ENCODE measurements around the gene WWOX. TPM values are rescaled to one million over a fixed set of nuclear protein-coding genes. Genes with fewer than 3 reads are reported as not detected.
A peak's percentile ranks its signal among the peaks of the same experiment; 100 is the strongest.

Gene WWOX
- total RNA-seq, 1 donor from 2014 or later = 18.6 TPM

GRCh38 chr16:78244131-78244895 is 144.9 kb downstream of the WWOX start:
- Mint-ChIP-seq H3K27ac (ENCODE audit: unreplicated experiment) (no peak overlapping the region), H3K4me3 (ENCODE audit: unreplicated experiment) (no peak overlapping the region), H3K36me3 (ENCODE audit: low read depth, unreplicated experiment) (no peaks in the 10 kb centered on the region), H3K27me3 (ENCODE audit: unreplicated experiment) (peaks cover 4% of the 10 kb centered on the region), H3K4me1 (ENCODE audit: unreplicated experiment) (peaks cover 10% of the 10 kb centered on the region), H3K9me3 (ENCODE audit: unreplicated experiment) (peaks cover 6% of the 10 kb centered on the region)
- TF ChIP-seq CTCF (IDR thresholded peaks at IDR 0.05; ENCODE audit: unreplicated experiment) = no peak
- DNase-seq (ENCODE audit: low spot score) = no peak

GRCh38 chr16:78246559-78246958 is 147.1 kb downstream of the WWOX start:
- H3K27me3 Mint-ChIP-seq (ENCODE audit: unreplicated experiment) = peaks cover 2% of the 10 kb centered on the region
- H3K4me1 Mint-ChIP-seq (ENCODE audit: unreplicated experiment) = peaks cover 5% of the 10 kb centered on the region
- no peaks in the 10 kb centered on the region for H3K36me3 Mint-ChIP-seq (ENCODE audit: low read depth, unreplicated experiment)
- no peak for TF ChIP-seq CTCF (IDR thresholded peaks at IDR 0.05; ENCODE audit: unreplicated experiment)
- H3K4me3 Mint-ChIP-seq (ENCODE audit: unreplicated experiment) = no peak overlapping the region
- DNase-seq (ENCODE audit: low spot score) = no peak
- H3K27ac Mint-ChIP-seq (ENCODE audit: unreplicated experiment) = no peak overlapping the region
- no peaks in the 10 kb centered on the region for H3K9me3 Mint-ChIP-seq (ENCODE audit: unreplicated experiment)

GRCh38 chr16:78249056-78249455 is 149.6 kb downstream of the WWOX start:
- peak; percentile 15 for DNase-seq (ENCODE audit: low spot score)
- Mint-ChIP-seq H3K27ac (ENCODE audit: unreplicated experiment) (no peak overlapping the region), H3K27me3 (ENCODE audit: unreplicated experiment) (peaks cover 2% of the 10 kb centered on the region), H3K4me3 (ENCODE audit: unreplicated experiment) (no peak overlapping the region), H3K9me3 (ENCODE audit: unreplicated experiment) (no peaks in the 10 kb centered on the region), H3K4me1 (ENCODE audit: unreplicated experiment) (peaks cover 5% of the 10 kb centered on the region), H3K36me3 (ENCODE audit: low read depth, unreplicated experiment) (no peaks in the 10 kb centered on the region)
- TF ChIP-seq CTCF (IDR thresholded peaks at IDR 0.05; ENCODE audit: unreplicated experiment) = no peak

- no peak for TF ChIP-seq CTCF (IDR thresholded peaks at IDR 0.05; ENCODE audit: unreplicated experiment)
Observed at GRCh38 chr16:78249832-78250231, 150.4 kb downstream of the WWOX start.

GRCh38 chr16:78251115-78251514 is 151.7 kb downstream of the WWOX start:
- no peak overlapping the region for H3K4me3 Mint-ChIP-seq (ENCODE audit: unreplicated experiment)
- no peak overlapping the region for H3K27ac Mint-ChIP-seq (ENCODE audit: unreplicated experiment)
- no peaks in the 10 kb centered on the region for H3K36me3 Mint-ChIP-seq (ENCODE audit: low read depth, unreplicated experiment)

More at GRCh38 chr16:78249832-78250231, 150.4 kb downstream of the WWOX start:
- H3K27ac Mint-ChIP-seq (ENCODE audit: unreplicated experiment) = no peak overlapping the region
- H3K4me3 Mint-ChIP-seq (ENCODE audit: unreplicated experiment) = no peak overlapping the region
- peaks cover 2% of the 10 kb centered on the region for H3K27me3 Mint-ChIP-seq (ENCODE audit: unreplicated experiment)
- no peaks in the 10 kb centered on the region for H3K36me3 Mint-ChIP-seq (ENCODE audit: low read depth, unreplicated experiment)
- no peak for DNase-seq (ENCODE audit: low spot score)
- H3K9me3 Mint-ChIP-seq (ENCODE audit: unreplicated experiment) = no peaks in the 10 kb centered on the region
- H3K4me1 Mint-ChIP-seq (ENCODE audit: unreplicated experiment) = peaks cover 5% of the 10 kb centered on the region

More at GRCh38 chr16:78251115-78251514, 151.7 kb downstream of the WWOX start:
- Mint-ChIP-seq H3K27me3 (ENCODE audit: unreplicated experiment) (peaks cover 2% of the 10 kb centered on the region), H3K9me3 (ENCODE audit: unreplicated experiment) (no peaks in the 10 kb centered on the region), H3K4me1 (ENCODE audit: unreplicated experiment) (no peaks in the 10 kb centered on the region)
- TF ChIP-seq CTCF (IDR thresholded peaks at IDR 0.05; ENCODE audit: unreplicated experiment) = no peak
- no peak for DNase-seq (ENCODE audit: low spot score)
